ENCODE measurements around the gene PCYT2. TPM values are rescaled to one million over a fixed set of nuclear protein-coding genes. Genes with fewer than 3 reads are reported as not detected.

PCYT2 gene
- total RNA-seq, 2 donors from 2014 or later: 66.8 to 70.9 TPM

GRCh38 chr17:81906476-81907218 lies 4.6 kb downstream of the PCYT2 start:
- Mint-ChIP-seq H3K27ac (no peak overlapping the region), H3K36me3 (ENCODE audit: low read depth) (peaks cover 15% of the 10 kb centered on the region), H3K4me1 (peaks cover 4% of the 10 kb centered on the region), H3K4me3 (no peak overlapping the region), H3K27me3 (ENCODE audit: insufficient read depth) (peaks cover under 1% of the 10 kb centered on the region), H3K9me3 (no peaks in the 10 kb centered on the region)
- Histone ChIP-seq H3K36me3 (ENCODE audit: control insufficient read depth, insufficient read depth, low read length) (peaks cover 36% of the 10 kb centered on the region), H3K27me3 (ENCODE audit: control insufficient read depth, insufficient read depth, low read length, poor library complexity, severe bottlenecking) (peaks cover 3% of the 10 kb centered on the region), H3K9me3 (ENCODE audit: control insufficient read depth, low read length) (no peaks in the 10 kb centered on the region), H3K27ac (ENCODE audit: low read depth, low read length) (no peak overlapping the region), H3K4me1 (ENCODE audit: control insufficient read depth, insufficient read depth, low read length) (peaks cover 8% of the 10 kb centered on the region), H3K4me3 (ENCODE audit: low read length) (no peak overlapping the region), H3K9ac (ENCODE audit: extremely low read depth, low read length, poor library complexity, severe bottlenecking) (no peak overlapping the region)
- WGBS, 2 experiments (ENCODE audit: insufficient coverage in 1 of 2, insufficient read length in 1 of 2): 91 to 96% methylated on average over 9 to 15 of the region's 15 CpGs
- DNase-seq: peak; percentile 88
- TF ChIP-seq CTCF (conservative IDR thresholded peaks at IDR 0.05): peak; percentile 70

GRCh38 chr17:81905993-81906392 lies 5.2 kb downstream of the PCYT2 start:
- Histone ChIP-seq H3K36me3 (ENCODE audit: control insufficient read depth, insufficient read depth, low read length) (peaks cover 36% of the 10 kb centered on the region), H3K27me3 (ENCODE audit: control insufficient read depth, insufficient read depth, low read length, poor library complexity, severe bottlenecking) (peaks cover 9% of the 10 kb centered on the region), H3K9me3 (ENCODE audit: control insufficient read depth, low read length) (no peaks in the 10 kb centered on the region), H3K4me3 (ENCODE audit: low read length) (no peak overlapping the region), H3K27ac (ENCODE audit: low read depth, low read length) (no peak overlapping the region), H3K9ac (ENCODE audit: extremely low read depth, low read length, poor library complexity, severe bottlenecking) (no peak overlapping the region), H3K4me1 (ENCODE audit: control insufficient read depth, insufficient read depth, low read length) (peaks cover 8% of the 10 kb centered on the region)
- no peak for TF ChIP-seq CTCF (conservative IDR thresholded peaks at IDR 0.05)
- H3K27me3 Mint-ChIP-seq (ENCODE audit: insufficient read depth): peaks cover 7% of the 10 kb centered on the region
- peaks cover 4% of the 10 kb centered on the region for H3K4me1 Mint-ChIP-seq
- 93 to 98% methylated on average over 7 to 10 of the region's 10 CpGs for WGBS, 2 experiments (ENCODE audit: insufficient coverage in 1 of 2, insufficient read length in 1 of 2)
- peaks cover 15% of the 10 kb centered on the region for H3K36me3 Mint-ChIP-seq (ENCODE audit: low read depth)
- no peak overlapping the region for H3K4me3 Mint-ChIP-seq
- DNase-seq: no peak
- no peaks in the 10 kb centered on the region for H3K9me3 Mint-ChIP-seq
- H3K27ac Mint-ChIP-seq: no peak overlapping the region

- DNase-seq: no peak
- no peaks in the 10 kb centered on the region for H3K9me3 ChIP-seq (ENCODE audit: control insufficient read depth, low read length)
- H3K4me3 ChIP-seq (ENCODE audit: low read length): no peak overlapping the region
- TF ChIP-seq CTCF (conservative IDR thresholded peaks at IDR 0.05): no peak
- peaks cover 8% of the 10 kb centered on the region for H3K4me1 ChIP-seq (ENCODE audit: control insufficient read depth, insufficient read depth, low read length)
- 92 to 95% methylated on average over 11 to 16 of the region's 16 CpGs for WGBS, 2 experiments (ENCODE audit: insufficient coverage in 1 of 2, insufficient read length in 1 of 2)
- Mint-ChIP-seq H3K27me3 (ENCODE audit: insufficient read depth) (peaks cover 11% of the 10 kb centered on the region), H3K36me3 (ENCODE audit: low read depth) (peaks cover 15% of the 10 kb centered on the region), H3K4me1 (peaks cover 4% of the 10 kb centered on the region), H3K27ac (no peak overlapping the region), H3K9me3 (no peaks in the 10 kb centered on the region), H3K4me3 (no peak overlapping the region)
- peaks cover 36% of the 10 kb centered on the region for H3K36me3 ChIP-seq (ENCODE audit: control insufficient read depth, insufficient read depth, low read length)
- H3K27me3 ChIP-seq (ENCODE audit: control insufficient read depth, insufficient read depth, low read length, poor library complexity, severe bottlenecking): peaks cover 10% of the 10 kb centered on the region
- no peak overlapping the region for H3K9ac ChIP-seq (ENCODE audit: extremely low read depth, low read length, poor library complexity, severe bottlenecking)
- no peak overlapping the region for H3K27ac ChIP-seq (ENCODE audit: low read depth, low read length)
Measured at GRCh38 chr17:81905424-81905875, 5.7 kb downstream of the PCYT2 start.
